Measurements from ENCODE around the gene TRAK2.

TRAK2 gene

GRCh38 chr2:201470821-201471731, 19.8 kb upstream of the TRAK2 start:
- H3K9me3 ChIP-seq (ENCODE audit: control insufficient read depth, low read length) = no peaks in the 10 kb centered on the region
- no peak overlapping the region for H3K9ac ChIP-seq (ENCODE audit: low read length)
- peaks cover 19% of the 10 kb centered on the region for H3K4me1 ChIP-seq (ENCODE audit: control insufficient read depth, insufficient read depth, low read length)
- no peaks in the 10 kb centered on the region for H3K27me3 ChIP-seq (replicated peaks; ENCODE audit: control insufficient read depth, insufficient read depth, low read length)
- no peak overlapping the region for H3K4me3 ChIP-seq (ENCODE audit: low read length)
- peak; percentile 38 for DNase-seq (ENCODE audit: low read depth)
- H3K36me3 ChIP-seq (ENCODE audit: control insufficient read depth, insufficient read depth, low read length, severe bottlenecking) = peaks cover 61% of the 10 kb centered on the region

DNA sequence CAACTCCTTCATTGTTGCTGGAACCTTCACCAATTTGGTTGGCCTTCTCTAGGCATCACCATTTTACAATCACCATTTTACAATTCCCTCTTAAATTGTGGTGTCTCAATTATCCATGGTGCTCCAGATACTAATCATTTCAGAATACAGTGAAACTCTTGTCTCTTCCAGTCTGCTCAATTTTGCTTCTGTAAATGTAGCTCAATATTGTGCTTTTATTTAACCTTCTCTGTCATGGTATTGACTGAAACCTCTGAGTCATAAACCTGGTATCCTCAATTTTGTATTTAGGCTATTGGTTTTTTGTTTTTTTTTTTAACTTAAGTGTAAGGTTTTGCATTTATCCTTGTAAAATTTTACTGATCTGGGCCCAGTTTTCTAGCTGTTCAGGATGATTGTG, 16.4 kb upstream of the TRAK2 start:
- no peaks in the 10 kb centered on the region for H3K9me3 ChIP-seq (ENCODE audit: control insufficient read depth, low read length)
- H3K4me1 ChIP-seq (ENCODE audit: control insufficient read depth, insufficient read depth, low read length) = peaks cover 31% of the 10 kb centered on the region
- H3K36me3 ChIP-seq (ENCODE audit: control insufficient read depth, insufficient read depth, low read length, severe bottlenecking) = peaks cover 41% of the 10 kb centered on the region
- no peak overlapping the region for H3K9ac ChIP-seq (ENCODE audit: low read length)
- H3K27me3 ChIP-seq (replicated peaks; ENCODE audit: control insufficient read depth, insufficient read depth, low read length) = no peaks in the 10 kb centered on the region
- no peak overlapping the region for H3K4me3 ChIP-seq (ENCODE audit: low read length)
- peak; percentile 32 for DNase-seq (ENCODE audit: low read depth)

DNA sequence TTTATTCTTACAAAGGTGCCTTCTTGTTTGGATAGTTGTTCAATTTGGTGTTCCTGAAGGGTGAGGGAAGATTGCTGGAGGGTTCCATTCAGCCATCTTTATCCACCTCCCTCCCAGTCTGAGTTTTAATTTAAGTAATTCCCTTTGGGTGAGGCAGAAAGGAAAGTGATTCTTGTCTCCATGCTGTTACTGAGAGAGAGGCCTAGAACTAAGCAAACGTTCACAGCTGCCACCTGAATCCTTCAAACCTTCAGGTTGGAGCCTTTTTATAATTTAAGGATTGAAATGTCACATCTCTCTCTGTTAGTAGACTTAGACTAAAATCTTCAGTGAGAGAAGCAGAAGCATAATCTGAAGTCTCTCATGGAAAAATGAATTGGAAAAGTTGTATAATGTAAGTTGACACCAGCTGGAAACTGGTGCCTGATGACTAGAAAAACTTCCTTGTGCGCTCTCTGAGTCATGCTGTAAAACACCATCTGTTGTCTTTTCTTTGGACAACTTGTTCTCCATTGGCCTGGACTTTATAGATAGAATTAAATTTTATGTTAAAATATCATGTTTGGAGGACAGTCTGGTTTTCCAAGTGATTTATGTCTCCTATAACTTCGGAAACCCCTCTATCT, 14.9 kb upstream of the TRAK2 start:
- Histone ChIP-seq H3K4me3 (ENCODE audit: low read length) (no peak overlapping the region), H3K9me3 (ENCODE audit: control insufficient read depth, low read length) (peaks cover 4% of the 10 kb centered on the region), H3K36me3 (ENCODE audit: control insufficient read depth, insufficient read depth, low read length, severe bottlenecking) (peaks cover 49% of the 10 kb centered on the region), H3K9ac (ENCODE audit: low read length) (peak overlapping the region; percentile 18), H3K4me1 (ENCODE audit: control insufficient read depth, insufficient read depth, low read length) (peaks cover 26% of the 10 kb centered on the region), H3K27me3 (replicated peaks; ENCODE audit: control insufficient read depth, insufficient read depth, low read length) (no peaks in the 10 kb centered on the region)
- peak; percentile 89 for DNase-seq (ENCODE audit: low read depth)

DNA sequence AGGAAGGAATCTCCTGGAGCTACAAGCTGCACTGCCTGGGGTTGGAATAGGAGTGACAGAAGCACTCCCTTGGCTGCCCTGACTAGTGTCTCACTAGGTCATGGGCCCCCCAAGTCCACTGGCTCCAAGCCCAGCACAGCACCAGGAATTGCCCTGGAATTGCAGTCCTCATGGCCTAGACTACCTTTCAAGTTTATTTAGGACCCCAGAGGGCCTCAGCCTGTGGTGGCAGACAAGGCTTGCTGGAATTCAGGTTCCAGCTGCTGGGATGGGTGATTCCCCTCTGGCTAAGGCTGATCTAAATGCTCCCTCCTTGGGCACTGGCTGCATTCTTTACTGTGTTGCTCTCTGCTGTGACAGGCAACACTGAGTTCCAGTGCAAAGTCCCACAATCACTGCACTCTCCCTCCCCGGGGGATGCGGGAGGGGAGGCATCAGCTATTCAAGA, 14.3 kb upstream of the TRAK2 start:
- Histone ChIP-seq H3K4me3 (ENCODE audit: low read length) (no peak overlapping the region), H3K36me3 (ENCODE audit: control insufficient read depth, insufficient read depth, low read length, severe bottlenecking) (peaks cover 49% of the 10 kb centered on the region), H3K9me3 (ENCODE audit: control insufficient read depth, low read length) (peaks cover 4% of the 10 kb centered on the region), H3K27me3 (replicated peaks; ENCODE audit: control insufficient read depth, insufficient read depth, low read length) (no peaks in the 10 kb centered on the region), H3K9ac (ENCODE audit: low read length) (peak overlapping the region; percentile 18), H3K4me1 (ENCODE audit: control insufficient read depth, insufficient read depth, low read length) (peaks cover 26% of the 10 kb centered on the region)
- DNase-seq (ENCODE audit: low read depth) = peak; percentile 51

- Histone ChIP-seq H3K9ac (ENCODE audit: low read length) (no peak overlapping the region), H3K36me3 (ENCODE audit: control insufficient read depth, insufficient read depth, low read length, severe bottlenecking) (peaks cover 49% of the 10 kb centered on the region), H3K4me3 (ENCODE audit: low read length) (no peak overlapping the region), H3K27me3 (replicated peaks; ENCODE audit: control insufficient read depth, insufficient read depth, low read length) (no peaks in the 10 kb centered on the region), H3K9me3 (ENCODE audit: control insufficient read depth, low read length) (peaks cover 4% of the 10 kb centered on the region), H3K4me1 (ENCODE audit: control insufficient read depth, insufficient read depth, low read length) (peaks cover 26% of the 10 kb centered on the region)
- DNase-seq (ENCODE audit: low read depth) = no peak
Measured at GRCh38 chr2:201464547-201464946, 13.3 kb upstream of the TRAK2 start.

DNA sequence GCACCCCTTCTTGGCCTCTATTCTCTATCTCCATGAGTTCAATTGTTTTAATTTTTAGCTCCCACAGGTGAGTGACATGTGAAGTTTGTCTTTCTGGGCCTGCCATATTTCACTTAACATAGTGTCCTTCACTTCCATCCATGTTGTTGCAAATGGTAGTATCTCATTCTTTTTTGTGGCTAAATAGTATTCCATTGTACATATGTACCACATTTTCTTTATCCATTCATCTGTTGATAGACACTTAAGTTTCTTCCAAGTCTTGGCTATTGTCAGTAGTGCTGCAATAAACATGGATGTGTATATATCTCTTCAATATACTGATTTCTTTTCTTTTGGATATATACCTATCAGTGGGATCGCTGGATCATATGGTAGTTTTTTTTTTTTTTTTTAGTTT, 9.3 kb upstream of the TRAK2 start:
- Histone ChIP-seq H3K36me3 (ENCODE audit: control insufficient read depth, insufficient read depth, low read length, severe bottlenecking) (peaks cover 55% of the 10 kb centered on the region), H3K4me1 (ENCODE audit: control insufficient read depth, insufficient read depth, low read length) (peaks cover 6% of the 10 kb centered on the region), H3K4me3 (ENCODE audit: low read length) (no peak overlapping the region), H3K9me3 (ENCODE audit: control insufficient read depth, low read length) (peaks cover 4% of the 10 kb centered on the region), H3K9ac (ENCODE audit: low read length) (no peak overlapping the region), H3K27me3 (replicated peaks; ENCODE audit: control insufficient read depth, insufficient read depth, low read length) (no peaks in the 10 kb centered on the region)
- DNase-seq (ENCODE audit: low read depth) = no peak

- Histone ChIP-seq H3K9me3 (ENCODE audit: control insufficient read depth, low read length) (peaks cover 4% of the 10 kb centered on the region), H3K36me3 (ENCODE audit: control insufficient read depth, insufficient read depth, low read length, severe bottlenecking) (peaks cover 46% of the 10 kb centered on the region), H3K27me3 (replicated peaks; ENCODE audit: control insufficient read depth, insufficient read depth, low read length) (no peaks in the 10 kb centered on the region), H3K9ac (ENCODE audit: low read length) (no peak overlapping the region), H3K4me3 (ENCODE audit: low read length) (no peak overlapping the region), H3K4me1 (ENCODE audit: control insufficient read depth, insufficient read depth, low read length) (peaks cover 3% of the 10 kb centered on the region)
- no peak for DNase-seq (ENCODE audit: low read depth)
Measured at GRCh38 chr2:201458381-201458780, 7.1 kb upstream of the TRAK2 start.

GRCh38 chr2:201452922-201453643, 1.8 kb upstream of the TRAK2 start:
- Histone ChIP-seq H3K4me1 (ENCODE audit: control insufficient read depth, insufficient read depth, low read length) (peaks cover 21% of the 10 kb centered on the region), H3K9me3 (ENCODE audit: control insufficient read depth, low read length) (no peaks in the 10 kb centered on the region), H3K4me3 (ENCODE audit: low read length) (peak overlapping the region; percentile 100), H3K9ac (ENCODE audit: low read length) (peak overlapping the region; percentile 94), H3K36me3 (ENCODE audit: control insufficient read depth, insufficient read depth, low read length, severe bottlenecking) (peaks cover 2% of the 10 kb centered on the region), H3K27me3 (replicated peaks; ENCODE audit: control insufficient read depth, insufficient read depth, low read length) (no peaks in the 10 kb centered on the region)
- DNase-seq (ENCODE audit: low read depth) = no peak

- peak overlapping the region; percentile 100 for H3K4me3 ChIP-seq (ENCODE audit: low read length)
- peak overlapping the region; percentile 94 for H3K9ac ChIP-seq (ENCODE audit: low read length)
- H3K9me3 ChIP-seq (ENCODE audit: control insufficient read depth, low read length) = no peaks in the 10 kb centered on the region
- peak; percentile 49 for DNase-seq (ENCODE audit: low read depth)
- no peaks in the 10 kb centered on the region for H3K27me3 ChIP-seq (replicated peaks; ENCODE audit: control insufficient read depth, insufficient read depth, low read length)
- no peaks in the 10 kb centered on the region for H3K36me3 ChIP-seq (ENCODE audit: control insufficient read depth, insufficient read depth, low read length, severe bottlenecking)
- peaks cover 23% of the 10 kb centered on the region for H3K4me1 ChIP-seq (ENCODE audit: control insufficient read depth, insufficient read depth, low read length)
Measured at GRCh38 chr2:201452058-201452921, 1.0 kb upstream of the TRAK2 start.

GRCh38 chr2:201450954-201451291, 335 bp downstream of the TRAK2 start:
- H3K36me3 ChIP-seq (ENCODE audit: control insufficient read depth, insufficient read depth, low read length, severe bottlenecking) = no peaks in the 10 kb centered on the region
- no peak for DNase-seq (ENCODE audit: low read depth)
- peak overlapping the region; percentile 94 for H3K9ac ChIP-seq (ENCODE audit: low read length)

More at GRCh38 chr2:201450954-201451291, 335 bp downstream of the TRAK2 start:
- peak overlapping the region; percentile 100 for H3K4me3 ChIP-seq (ENCODE audit: low read length)
- no peaks in the 10 kb centered on the region for H3K9me3 ChIP-seq (ENCODE audit: control insufficient read depth, low read length)
- peaks cover 23% of the 10 kb centered on the region for H3K4me1 ChIP-seq (ENCODE audit: control insufficient read depth, insufficient read depth, low read length)
- no peaks in the 10 kb centered on the region for H3K27me3 ChIP-seq (replicated peaks; ENCODE audit: control insufficient read depth, insufficient read depth, low read length)

All from adipocyte (in vitro differentiated cells).